PC-9 (cell line): Measurements from ENCODE around the gene ZNF700.

ENCODE experiments used
- CTCF ChIP-seq: fragments of 200-600 bp; sonication (generic); conservative IDR thresholded peaks from 2 replicates; pipeline ENCODE4 v1.6.1; 2017; ENCODE audit warnings: mixed run types, antibody characterized with exemption, mild to moderate bottlenecking, moderate library complexity
- EZH2 ChIP-seq: fragments of 200-600 bp; sonication (generic); IDR thresholded peaks from 2 replicates; pipeline ENCODE4 v1.8.0; 2017; ENCODE audit warnings: antibody characterized with exemption, low read depth

GRCh38 chr19:11894851-11895250 lies 30.1 kb upstream of the ZNF700 start:
- TF ChIP-seq CTCF (no peak), EZH2 (no peak)
